ENCODE data around the gene SDC4. TPM values are rescaled to one million over a fixed set of nuclear protein-coding genes. Genes with fewer than 3 reads are reported as not detected.

SDC4 gene
- total RNA-seq, 4 donors from 2014 or later = 50.4 to 168 (median 97.8) TPM

- peak in 1 of 2 donors; percentile 73 for DNase-seq
These were observed 10.7 kb downstream of the SDC4 start for GRCh38 chr20:45337367-45338120.

GRCh38 chr20:45336530-45337366 is 11.5 kb downstream of the SDC4 start:
- no peaks in the 10 kb centered on the region for H3K27me3 ChIP-seq
- no peak overlapping the region for H3K4me3 ChIP-seq
- DNase-seq = peak; percentile 84 to 94
- in situ Hi-C loops (cut with MboI; ENCODE audit: low sequenced_read_pairs in 4 of 4) = loop anchor here in 2 of 4 donors (25.0 kb wide), 2 partner anchors 1124 to 1149 kb away; partner anchors contain the start of genes JPH2 (in 1 of the 2) and OSER1 (in 1 of the 2)
- intact Hi-C loops (cut with DNase I; ENCODE audit: low total_unique reads) = loop anchor here (5.0 kb wide), 2 partner anchors 754 to 1154 kb away; partner anchors contain the start of gene PKIG
- ATAC-seq = peak; percentile 66 to 83
- TF ChIP-seq POLR2A (IDR thresholded peaks at IDR 0.05) = peak; percentile 75 to 78
- TF ChIP-seq, protein P1, sequence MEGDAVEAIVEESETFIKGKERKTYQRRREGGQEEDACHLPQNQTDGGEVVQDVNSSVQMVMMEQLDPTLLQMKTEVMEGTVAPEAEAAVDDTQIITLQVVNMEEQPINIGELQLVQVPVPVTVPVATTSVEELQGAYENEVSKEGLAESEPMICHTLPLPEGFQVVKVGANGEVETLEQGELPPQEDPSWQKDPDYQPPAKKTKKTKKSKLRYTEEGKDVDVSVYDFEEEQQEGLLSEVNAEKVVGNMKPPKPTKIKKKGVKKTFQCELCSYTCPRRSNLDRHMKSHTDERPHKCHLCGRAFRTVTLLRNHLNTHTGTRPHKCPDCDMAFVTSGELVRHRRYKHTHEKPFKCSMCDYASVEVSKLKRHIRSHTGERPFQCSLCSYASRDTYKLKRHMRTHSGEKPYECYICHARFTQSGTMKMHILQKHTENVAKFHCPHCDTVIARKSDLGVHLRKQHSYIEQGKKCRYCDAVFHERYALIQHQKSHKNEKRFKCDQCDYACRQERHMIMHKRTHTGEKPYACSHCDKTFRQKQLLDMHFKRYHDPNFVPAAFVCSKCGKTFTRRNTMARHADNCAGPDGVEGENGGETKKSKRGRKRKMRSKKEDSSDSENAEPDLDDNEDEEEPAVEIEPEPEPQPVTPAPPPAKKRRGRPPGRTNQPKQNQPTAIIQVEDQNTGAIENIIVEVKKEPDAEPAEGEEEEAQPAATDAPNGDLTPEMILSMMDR (IDR thresholded peaks at IDR 0.05 in 4 of 5, conservative IDR thresholded peaks at IDR 0.05 in 1 of 5) = no peak
- no peaks in the 10 kb centered on the region for H3K9me3 ChIP-seq
- peaks cover 56 to 64% of the 10 kb centered on the region in 2 donors for H3K4me1 ChIP-seq
- H3K27ac ChIP-seq = peak overlapping the region; percentile 90 to 100 (median 98)
- peaks cover 2 to 42% of the 10 kb centered on the region in 2 donors for H3K36me3 ChIP-seq

More at GRCh38 chr20:45337367-45338120, 10.7 kb downstream of the SDC4 start:
- no peaks in the 10 kb centered on the region for H3K27me3 ChIP-seq
- in situ Hi-C loops (cut with MboI; ENCODE audit: low sequenced_read_pairs in 4 of 4) = loop anchor here in 2 of 4 donors (25.0 kb wide), 2 partner anchors 1125 to 1150 kb away; partner anchors contain the start of genes JPH2 (in 1 of the 2) and OSER1 (in 1 of the 2)
- peaks cover 2 to 34% of the 10 kb centered on the region in 2 donors for H3K36me3 ChIP-seq
- intact Hi-C loops (cut with DNase I; ENCODE audit: low total_unique reads) = loop anchor here (5.0 kb wide), 2 partner anchors 755 to 1155 kb away; partner anchors contain the start of gene PKIG
- ATAC-seq = peak; percentile 8 to 29
- H3K9me3 ChIP-seq = no peaks in the 10 kb centered on the region
- peaks cover 62 to 66% of the 10 kb centered on the region in 2 donors for H3K4me1 ChIP-seq
- peak overlapping the region in 3 of 4 donors; percentile 6 to 39 (median 28) for H3K4me3 ChIP-seq
- H3K27ac ChIP-seq = peak overlapping the region; percentile 90 to 100 (median 98)
- TF ChIP-seq, protein P1 (IDR thresholded peaks at IDR 0.05 in 4 of 5, conservative IDR thresholded peaks at IDR 0.05 in 1 of 5) = no peak
- TF ChIP-seq POLR2A (IDR thresholded peaks at IDR 0.05) = peak in 1 of 2 donors; percentile 53

GRCh38 chr20:45330476-45330875 is 17.7 kb downstream of the SDC4 start:
- DNase-seq (no peak), ATAC-seq (no peak)
- no peak overlapping the region for H3K4me3 ChIP-seq
- TF ChIP-seq, protein P1 (IDR thresholded peaks at IDR 0.05 in 4 of 5, conservative IDR thresholded peaks at IDR 0.05 in 1 of 5) = no peak
- no peak for TF ChIP-seq POLR2A (IDR thresholded peaks at IDR 0.05)
- peaks cover 10 to 96% of the 10 kb centered on the region in 2 donors for H3K36me3 ChIP-seq
- H3K4me1 ChIP-seq = peaks cover 0 to 7% of the 10 kb centered on the region in 2 donors
- H3K27ac ChIP-seq = peak overlapping the region; percentile 58 to 100 (median 94)
- intact Hi-C loops (cut with DNase I; ENCODE audit: low total_unique reads) (no loop called here), in situ Hi-C loops (cut with MboI; ENCODE audit: low sequenced_read_pairs in 4 of 4) (loop anchor here in 2 of 4 donors (25.0 kb wide), 2 partner anchors 1118 to 1143 kb away; partner anchors contain the start of genes JPH2 (in 1 of the 2) and OSER1 (in 1 of the 2))
- H3K27me3 ChIP-seq = no peaks in the 10 kb centered on the region
- no peaks in the 10 kb centered on the region for H3K9me3 ChIP-seq
